GM12864 (cell line): ENCODE data around the gene PDZD2.
A peak's percentile ranks its signal among the peaks of the same experiment; 100 is the strongest.
"Not testable (repeated sequence)": the region's sequence is repeated elsewhere in the genome, so short reads cannot be mapped to it uniquely, and the experiment has no call there.

Experiments used
- DNase-seq: peaks from one replicate; pipeline ENCODE4 v3.0.0-alpha.2; 2011; ENCODE audit warnings: low read depth
- H3K4me3 ChIP-seq: 2 replicates; pipeline ENCODE4 v1.5.1; 2011; ENCODE audit warnings: mild to moderate bottlenecking, low read depth, low read length, control low read depth
- TF ChIP-seq, protein P1 (sequence below): IDR thresholded peaks from 2 replicates; pipeline ENCODE4 v1.5.1; 2011; ENCODE audit warnings: low read depth, mild to moderate bottlenecking, moderate library complexity, low read length, control low read depth, inconsistent platforms; ENCODE audit errors: missing control alignments

The PDZD2 gene

DNA sequence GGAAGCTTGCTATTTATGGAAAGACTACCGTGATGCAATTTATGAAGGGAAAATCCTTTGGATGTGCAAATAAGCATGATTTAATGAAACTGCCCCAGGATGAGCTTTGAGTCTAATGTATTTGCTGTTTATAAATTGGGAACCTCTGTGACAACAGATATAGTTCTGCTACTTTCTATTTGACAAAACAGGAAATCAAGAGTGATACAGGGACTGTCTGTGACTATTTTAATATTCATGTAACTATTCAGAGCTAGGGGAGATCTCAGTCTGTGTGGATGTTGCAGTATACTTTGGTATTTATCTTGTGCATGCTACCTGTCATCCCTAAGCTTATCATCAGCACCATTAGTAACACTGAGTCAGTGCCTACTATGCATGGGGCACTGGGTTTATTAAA, 132.1 kb downstream of the PDZD2 start:
- peak; percentile 44 for DNase-seq

DNA sequence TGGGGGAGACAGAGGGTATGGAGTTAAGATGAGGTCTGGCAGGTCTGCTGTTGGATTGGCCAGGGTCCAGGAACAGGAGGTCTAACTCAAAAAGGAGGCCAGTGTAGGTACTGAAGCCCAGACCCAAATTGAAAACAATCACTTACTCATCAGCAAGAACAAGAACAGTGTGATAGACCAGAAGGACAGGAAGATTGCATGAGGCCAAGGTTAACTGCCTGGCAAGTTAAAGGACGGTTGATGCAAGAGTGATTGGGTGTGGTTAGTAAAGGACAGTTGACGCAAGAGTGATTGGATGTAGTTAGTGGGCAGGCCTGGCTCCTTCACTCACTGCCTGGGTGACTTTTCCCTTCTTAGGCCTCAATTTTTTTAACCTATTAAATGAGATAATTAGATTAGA, 132.6 kb downstream of the PDZD2 start:
- no peak for DNase-seq
- TF ChIP-seq, protein P1, sequence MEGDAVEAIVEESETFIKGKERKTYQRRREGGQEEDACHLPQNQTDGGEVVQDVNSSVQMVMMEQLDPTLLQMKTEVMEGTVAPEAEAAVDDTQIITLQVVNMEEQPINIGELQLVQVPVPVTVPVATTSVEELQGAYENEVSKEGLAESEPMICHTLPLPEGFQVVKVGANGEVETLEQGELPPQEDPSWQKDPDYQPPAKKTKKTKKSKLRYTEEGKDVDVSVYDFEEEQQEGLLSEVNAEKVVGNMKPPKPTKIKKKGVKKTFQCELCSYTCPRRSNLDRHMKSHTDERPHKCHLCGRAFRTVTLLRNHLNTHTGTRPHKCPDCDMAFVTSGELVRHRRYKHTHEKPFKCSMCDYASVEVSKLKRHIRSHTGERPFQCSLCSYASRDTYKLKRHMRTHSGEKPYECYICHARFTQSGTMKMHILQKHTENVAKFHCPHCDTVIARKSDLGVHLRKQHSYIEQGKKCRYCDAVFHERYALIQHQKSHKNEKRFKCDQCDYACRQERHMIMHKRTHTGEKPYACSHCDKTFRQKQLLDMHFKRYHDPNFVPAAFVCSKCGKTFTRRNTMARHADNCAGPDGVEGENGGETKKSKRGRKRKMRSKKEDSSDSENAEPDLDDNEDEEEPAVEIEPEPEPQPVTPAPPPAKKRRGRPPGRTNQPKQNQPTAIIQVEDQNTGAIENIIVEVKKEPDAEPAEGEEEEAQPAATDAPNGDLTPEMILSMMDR: no peak
- no peak overlapping the region for H3K4me3 ChIP-seq

More for the DNA sequence above, 132.1 kb downstream of the PDZD2 start:
- TF ChIP-seq, protein P1: no peak
- no peak overlapping the region for H3K4me3 ChIP-seq

DNA sequence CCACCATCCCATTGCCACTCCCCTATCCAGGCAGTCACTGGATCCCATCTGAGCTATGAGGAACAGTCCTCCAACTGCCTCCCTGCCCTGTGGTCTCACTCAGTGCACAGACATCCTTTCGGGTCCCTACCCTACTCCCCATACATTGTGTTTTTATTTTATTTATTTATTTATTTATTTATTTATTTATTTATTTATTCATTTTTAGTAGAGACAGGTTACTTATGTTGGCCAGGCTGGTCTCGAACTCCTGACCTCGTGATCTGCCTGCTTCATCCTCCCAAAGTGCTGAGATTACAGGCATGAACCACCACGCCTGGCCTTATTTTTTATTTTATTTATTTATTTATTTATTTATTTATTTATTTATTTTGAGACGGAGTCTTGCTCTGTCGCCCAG, 137.4 kb downstream of the PDZD2 start:
- not testable (repeated sequence) for DNase-seq, H3K4me3 ChIP-seq

DNA sequence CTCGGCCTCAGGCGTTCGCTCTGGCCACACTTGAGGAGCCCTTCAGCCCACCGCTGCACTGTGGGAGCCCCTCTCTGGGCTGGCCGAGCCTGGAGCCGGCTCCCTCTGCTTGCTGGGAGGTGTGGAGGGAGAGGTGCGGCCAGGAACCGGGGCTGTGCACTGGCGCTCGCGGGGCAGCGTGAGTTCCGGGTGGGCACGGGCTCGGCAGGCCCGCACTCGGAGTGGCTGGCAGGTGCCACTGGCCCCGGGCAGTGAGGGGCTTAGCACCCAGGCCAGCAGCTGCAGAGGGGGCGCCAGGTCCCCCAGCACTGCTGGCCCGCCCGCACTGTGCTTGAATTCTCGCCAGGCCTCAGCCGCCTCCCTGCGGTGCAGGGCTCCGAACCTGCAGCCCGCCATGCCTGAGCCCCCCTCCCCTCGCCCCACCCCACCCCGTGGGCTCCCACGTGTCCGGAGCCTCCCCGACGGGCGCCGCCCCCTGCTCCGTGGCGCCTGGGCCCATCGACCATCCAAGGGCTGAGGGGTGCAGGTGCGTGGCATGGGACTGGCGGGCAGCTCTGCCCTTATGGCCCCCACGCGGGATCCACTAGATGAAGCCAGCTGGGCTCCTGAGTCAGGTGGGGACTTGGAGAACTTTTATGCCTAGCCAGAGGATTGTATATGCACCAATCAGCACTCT, 138.2 kb downstream of the PDZD2 start:
- DNase-seq: no peak
- TF ChIP-seq, protein P1: no peak
- H3K4me3 ChIP-seq: no peak overlapping the region

DNA sequence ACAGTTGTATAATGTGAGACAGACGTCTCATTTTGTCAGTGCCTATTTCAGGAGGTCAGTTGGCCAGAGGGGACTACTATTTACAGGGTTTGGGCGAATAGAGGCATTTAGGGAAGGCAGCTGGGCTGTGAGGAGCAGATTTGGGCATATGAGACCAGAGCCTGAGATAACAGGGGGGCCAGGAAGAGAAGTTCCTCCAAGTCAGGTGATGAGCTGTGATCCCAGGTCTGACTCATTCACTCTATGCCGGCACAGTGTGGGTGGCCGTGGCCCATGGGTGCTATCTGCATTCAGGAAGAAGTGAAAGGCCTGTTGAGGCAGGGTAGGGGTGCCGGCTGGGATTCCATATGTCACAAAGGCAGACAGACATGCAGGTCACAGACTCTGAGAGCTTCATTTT, 142.8 kb downstream of the PDZD2 start:
- no peak overlapping the region for H3K4me3 ChIP-seq
- TF ChIP-seq, protein P1: no peak
- DNase-seq: no peak

DNA sequence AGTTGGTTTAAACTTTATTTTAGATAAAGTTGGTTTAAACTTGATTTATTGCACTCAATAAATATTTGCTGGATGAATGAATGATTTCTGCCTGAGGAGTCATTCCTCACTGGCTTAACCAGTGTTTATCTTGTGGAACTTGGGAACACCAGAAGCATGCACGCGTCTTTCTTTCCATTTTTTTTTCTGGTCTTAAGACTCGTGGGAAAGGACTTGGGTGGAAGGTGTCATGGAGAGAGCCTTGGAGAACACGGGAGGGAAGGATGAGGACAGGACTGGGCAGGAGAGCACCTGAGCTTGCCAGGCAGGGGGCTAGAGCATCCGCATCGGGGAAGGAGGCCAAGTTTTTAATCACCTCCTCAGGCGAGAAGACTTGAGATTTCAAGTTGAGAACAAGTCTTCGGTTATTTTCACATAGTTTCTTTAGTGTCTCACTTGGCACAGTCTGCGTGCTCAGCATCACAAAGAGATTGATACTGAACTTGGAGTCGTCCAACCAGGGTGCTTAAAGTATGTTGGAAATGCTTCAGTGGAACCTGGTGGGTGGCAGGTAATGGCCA, 144.2 kb downstream of the PDZD2 start:
- H3K4me3 ChIP-seq: no peak overlapping the region
- DNase-seq: no peak
- TF ChIP-seq, protein P1: no peak

GRCh38 chr5:31783731-31784130, 144.8 kb downstream of the PDZD2 start:
- H3K4me3 ChIP-seq: no peak overlapping the region
- no peak for DNase-seq
- TF ChIP-seq, protein P1: no peak
